Measurements from ENCODE around the gene NAPB. TPM values are rescaled to one million over a fixed set of nuclear protein-coding genes. Genes with fewer than 3 reads are reported as not detected.

Gene NAPB
- total and polyA plus RNA-seq, 4 experiments from 2014 or later = 5.8 to 14.9 (median 9.8) TPM

DNA sequence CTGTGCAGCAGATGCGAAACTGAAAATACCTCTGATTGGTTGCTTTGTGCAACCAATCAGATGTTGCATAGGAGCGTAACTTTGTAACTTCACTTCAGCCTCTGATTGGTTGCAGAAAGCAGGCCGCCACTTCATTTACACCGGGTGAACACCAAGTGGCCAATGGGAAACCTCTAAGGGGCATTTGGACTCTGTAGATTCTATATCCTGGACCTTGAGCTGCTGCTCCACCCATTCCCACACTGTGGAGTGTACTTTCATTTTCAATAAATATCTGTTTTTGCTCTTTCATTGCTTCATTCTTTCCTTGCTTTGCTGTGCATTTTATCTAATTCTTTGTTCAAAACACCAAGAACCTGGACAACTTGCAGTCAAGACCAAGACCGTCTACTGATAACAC, 84.8 kb downstream of the NAPB start:
- POLR2A ChIA-PET (ENCODE audit: partially characterized antibody) = no interaction called here
- no peaks in the 10 kb centered on the region for H3K36me3 Mint-ChIP-seq

DNA sequence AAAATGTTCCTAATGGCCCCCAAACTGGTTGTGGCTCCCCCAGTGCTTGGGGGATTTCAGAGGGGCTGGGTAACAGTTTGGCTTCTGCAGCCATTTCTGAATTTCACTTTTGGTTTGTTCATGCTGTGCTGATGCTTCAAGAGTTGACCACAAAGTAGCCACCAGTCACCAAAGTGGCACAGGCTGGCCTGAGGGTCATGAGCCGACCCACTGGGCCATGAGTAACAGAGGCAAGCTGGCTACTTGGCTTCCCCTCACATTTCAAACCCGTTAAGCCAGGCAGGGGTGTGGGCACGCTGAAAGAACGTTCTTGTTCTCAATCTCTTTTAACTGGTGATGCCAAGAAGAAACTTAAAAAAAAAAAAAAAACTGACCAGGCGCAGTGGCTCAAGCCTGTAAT, 85.8 kb downstream of the NAPB start:
- H3K36me3 Mint-ChIP-seq = no peaks in the 10 kb centered on the region
- ChIA-PET CTCF (ENCODE audit: partially characterized antibody) (no interaction called here), POLR2A (ENCODE audit: partially characterized antibody) (no interaction called here)
- Histone ChIP-seq H3K36me3 (ENCODE audit: insufficient read depth, low read length) (no peaks in the 10 kb centered on the region), H3K9me3 (ENCODE audit: control insufficient read depth in 1 of 2, low read length in 2 of 2) (no peaks in the 10 kb centered on the region), H3K4me1 (ENCODE audit: insufficient read depth, low read length) (peaks cover 5% of the 10 kb centered on the region), H3K27me3 (ENCODE audit: insufficient read depth, low read length) (no peaks in the 10 kb centered on the region), H3K4me3 (ENCODE audit: low read length in 2 of 2) (no peak overlapping the region), H3K27ac (ENCODE audit: low read depth, low read length) (no peak overlapping the region)
- no peaks in the 10 kb centered on the region for H3K9me3 Mint-ChIP-seq
- H3K4me1 Mint-ChIP-seq = peaks cover 0 to 5% (median 4%) of the 10 kb centered on the region in 4 donors
- no peak for DNase-seq
- H3K4me3 Mint-ChIP-seq = no peak overlapping the region
- H3K27me3 Mint-ChIP-seq = peaks cover 0 to 5% of the 10 kb centered on the region in 2 donors
- intact Hi-C loops (cut with micrococcal nuclease) = no loop called here
- no peak overlapping the region for H3K27ac Mint-ChIP-seq

More for the DNA sequence above, 84.8 kb downstream of the NAPB start:
- Mint-ChIP-seq H3K9me3 (no peaks in the 10 kb centered on the region), H3K4me1 (peaks cover 0 to 5% (median 4%) of the 10 kb centered on the region in 4 donors), H3K27ac (peak overlapping the region in 1 of 7 donors; percentile 70), H3K27me3 (peaks cover 0 to 2% of the 10 kb centered on the region in 2 donors), H3K4me3 (no peak overlapping the region)
- Histone ChIP-seq H3K27ac (ENCODE audit: low read depth, low read length) (no peak overlapping the region), H3K9me3 (ENCODE audit: control insufficient read depth in 1 of 2, low read length in 2 of 2) (no peaks in the 10 kb centered on the region), H3K4me3 (ENCODE audit: low read length in 2 of 2) (no peak overlapping the region), H3K27me3 (ENCODE audit: insufficient read depth, low read length) (no peaks in the 10 kb centered on the region), H3K36me3 (ENCODE audit: insufficient read depth, low read length) (no peaks in the 10 kb centered on the region), H3K4me1 (ENCODE audit: insufficient read depth, low read length) (peaks cover 5% of the 10 kb centered on the region)
- no peak for DNase-seq
- CTCF ChIA-PET (ENCODE audit: partially characterized antibody) = no interaction called here
- intact Hi-C loops (cut with micrococcal nuclease) = no loop called here

GRCh38 chr20:23334111-23334510, 87.2 kb downstream of the NAPB start:
- intact Hi-C loops (cut with micrococcal nuclease) = no loop called here
- no peak overlapping the region for H3K4me3 Mint-ChIP-seq
- Histone ChIP-seq H3K27ac (ENCODE audit: low read depth, low read length) (no peak overlapping the region), H3K4me1 (ENCODE audit: insufficient read depth, low read length) (peaks cover 5% of the 10 kb centered on the region), H3K4me3 (ENCODE audit: low read length in 2 of 2) (no peak overlapping the region), H3K27me3 (ENCODE audit: insufficient read depth, low read length) (no peaks in the 10 kb centered on the region), H3K9me3 (ENCODE audit: control insufficient read depth in 1 of 2, low read length in 2 of 2) (no peaks in the 10 kb centered on the region), H3K36me3 (ENCODE audit: insufficient read depth, low read length) (no peaks in the 10 kb centered on the region)
- H3K27ac Mint-ChIP-seq = peak overlapping the region in 2 of 7 donors; percentile 55 to 75
- DNase-seq = no peak
- ChIA-PET CTCF (ENCODE audit: partially characterized antibody) (no interaction called here), POLR2A (ENCODE audit: partially characterized antibody) (no interaction called here)
- peaks cover 0 to 5% (median 4%) of the 10 kb centered on the region in 4 donors for H3K4me1 Mint-ChIP-seq
- no peaks in the 10 kb centered on the region for H3K36me3 Mint-ChIP-seq
- H3K9me3 Mint-ChIP-seq = no peaks in the 10 kb centered on the region
- H3K27me3 Mint-ChIP-seq = peaks cover 0 to 3% of the 10 kb centered on the region in 2 donors

DNA sequence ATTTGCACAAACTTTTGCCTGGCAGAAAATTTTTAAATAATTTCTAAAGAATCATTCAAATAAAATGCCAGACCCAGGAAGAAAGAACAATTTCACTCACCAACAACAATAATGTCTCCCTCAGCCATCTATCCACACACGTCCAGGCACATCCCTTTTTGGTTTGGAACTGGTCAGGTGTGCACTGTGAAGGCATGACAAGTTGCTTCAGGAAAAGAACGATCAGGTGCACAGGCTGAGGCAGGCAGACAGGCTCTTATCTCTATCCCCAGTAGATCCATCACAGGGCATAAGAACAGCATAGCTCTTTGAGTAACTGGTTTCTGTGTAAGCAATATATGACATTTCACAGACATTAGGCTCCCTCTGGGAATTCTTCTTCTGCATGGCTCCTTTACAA, 88.8 kb downstream of the NAPB start:
- Mint-ChIP-seq H3K4me1 (peaks cover 0 to 5% (median 4%) of the 10 kb centered on the region in 4 donors), H3K4me3 (no peak overlapping the region)

GRCh38 chr20:23331450-23332350, 89.6 kb downstream of the NAPB start:
- ChIA-PET CTCF (ENCODE audit: partially characterized antibody) (interaction anchor here (1.0 kb wide), 1 partner anchor 18 kb away, joined by 3 read pairs; no protein-coding TSS in a partner anchor), POLR2A (ENCODE audit: partially characterized antibody) (no interaction called here)
- Mint-ChIP-seq H3K27ac (peak overlapping the region in 1 of 7 donors; percentile 19), H3K4me1 (peaks cover 0 to 5% (median 4%) of the 10 kb centered on the region in 4 donors), H3K4me3 (no peak overlapping the region), H3K27me3 (peaks cover 0 to 3% of the 10 kb centered on the region in 2 donors), H3K9me3 (no peaks in the 10 kb centered on the region), H3K36me3 (no peaks in the 10 kb centered on the region)
- no peak for DNase-seq
- Histone ChIP-seq H3K9me3 (ENCODE audit: control insufficient read depth in 1 of 2, low read length in 2 of 2) (no peaks in the 10 kb centered on the region), H3K36me3 (ENCODE audit: insufficient read depth, low read length) (no peaks in the 10 kb centered on the region), H3K27ac (ENCODE audit: low read depth, low read length) (no peak overlapping the region), H3K4me1 (ENCODE audit: insufficient read depth, low read length) (peaks cover 5% of the 10 kb centered on the region), H3K4me3 (ENCODE audit: low read length in 2 of 2) (no peak overlapping the region), H3K27me3 (ENCODE audit: insufficient read depth, low read length) (no peaks in the 10 kb centered on the region)
- intact Hi-C loops (cut with micrococcal nuclease) = no loop called here

More for the DNA sequence above, 88.8 kb downstream of the NAPB start:
- no peak overlapping the region for H3K4me3 ChIP-seq (ENCODE audit: low read length in 2 of 2)
- ChIA-PET CTCF (ENCODE audit: partially characterized antibody) (interaction anchor here (1.0 kb wide), 1 partner anchor 17 kb away, joined by 3 read pairs; no protein-coding TSS in a partner anchor), POLR2A (ENCODE audit: partially characterized antibody) (no interaction called here)
- no peaks in the 10 kb centered on the region for H3K27me3 ChIP-seq (ENCODE audit: insufficient read depth, low read length)
- DNase-seq = no peak
- Mint-ChIP-seq H3K27me3 (peaks cover 0 to 3% of the 10 kb centered on the region in 2 donors), H3K36me3 (no peaks in the 10 kb centered on the region), H3K9me3 (no peaks in the 10 kb centered on the region), H3K27ac (no peak overlapping the region)
- no peak overlapping the region for H3K27ac ChIP-seq (ENCODE audit: low read depth, low read length)
- H3K4me1 ChIP-seq (ENCODE audit: insufficient read depth, low read length) = peaks cover 5% of the 10 kb centered on the region
- intact Hi-C loops (cut with micrococcal nuclease) = no loop called here
- no peaks in the 10 kb centered on the region for H3K9me3 ChIP-seq (ENCODE audit: control insufficient read depth in 1 of 2, low read length in 2 of 2)
- no peaks in the 10 kb centered on the region for H3K36me3 ChIP-seq (ENCODE audit: insufficient read depth, low read length)

GRCh38 chr20:23327617-23328333, 93.5 kb downstream of the NAPB start:
- Histone ChIP-seq H3K27me3 (ENCODE audit: insufficient read depth, low read length) (no peaks in the 10 kb centered on the region), H3K4me3 (ENCODE audit: low read length in 2 of 2) (no peak overlapping the region), H3K4me1 (ENCODE audit: insufficient read depth, low read length) (no peaks in the 10 kb centered on the region), H3K36me3 (ENCODE audit: insufficient read depth, low read length) (no peaks in the 10 kb centered on the region), H3K9me3 (ENCODE audit: control insufficient read depth in 1 of 2, low read length in 2 of 2) (no peaks in the 10 kb centered on the region), H3K27ac (ENCODE audit: low read depth, low read length) (no peak overlapping the region)
- ChIA-PET POLR2A (ENCODE audit: partially characterized antibody) (no interaction called here), CTCF (ENCODE audit: partially characterized antibody) (no interaction called here)
- no peaks in the 10 kb centered on the region for H3K36me3 Mint-ChIP-seq
- no peaks in the 10 kb centered on the region for H3K9me3 Mint-ChIP-seq
- intact Hi-C loops (cut with micrococcal nuclease) = no loop called here
- no peak for DNase-seq
- H3K27me3 Mint-ChIP-seq = peaks cover 1 to 3% of the 10 kb centered on the region in 2 donors
- no peak overlapping the region for H3K27ac Mint-ChIP-seq
- H3K4me3 Mint-ChIP-seq = no peak overlapping the region
- no peaks in the 10 kb centered on the region for H3K4me1 Mint-ChIP-seq

GRCh38 chr20:23326774-23327173, 94.5 kb downstream of the NAPB start:
- ChIA-PET POLR2A (ENCODE audit: partially characterized antibody) (no interaction called here), CTCF (ENCODE audit: partially characterized antibody) (no interaction called here)
- H3K27me3 Mint-ChIP-seq = peaks cover 1 to 3% of the 10 kb centered on the region in 2 donors
- H3K4me1 Mint-ChIP-seq = no peaks in the 10 kb centered on the region
- Histone ChIP-seq H3K9me3 (ENCODE audit: control insufficient read depth in 1 of 2, low read length in 2 of 2) (no peaks in the 10 kb centered on the region), H3K27me3 (ENCODE audit: insufficient read depth, low read length) (no peaks in the 10 kb centered on the region), H3K4me3 (ENCODE audit: low read length in 2 of 2) (no peak overlapping the region), H3K4me1 (ENCODE audit: insufficient read depth, low read length) (no peaks in the 10 kb centered on the region), H3K27ac (ENCODE audit: low read depth, low read length) (no peak overlapping the region), H3K36me3 (ENCODE audit: insufficient read depth, low read length) (no peaks in the 10 kb centered on the region)
- no peak overlapping the region for H3K27ac Mint-ChIP-seq
- no peaks in the 10 kb centered on the region for H3K9me3 Mint-ChIP-seq
- intact Hi-C loops (cut with micrococcal nuclease) = no loop called here
- no peak for DNase-seq
- no peak overlapping the region for H3K4me3 Mint-ChIP-seq
- H3K36me3 Mint-ChIP-seq = no peaks in the 10 kb centered on the region
